Measurements from ENCODE around the gene LIN52.

Gene LIN52

GRCh38 chr14:74218462-74218861 lies 133.7 kb downstream of the LIN52 start:
- Mint-ChIP-seq H3K4me3 (no peak overlapping the region), H3K4me1 (no peaks in the 10 kb centered on the region), H3K27me3 (ENCODE audit: low read depth) (peaks cover 60% of the 10 kb centered on the region), H3K36me3 (ENCODE audit: low read depth) (no peaks in the 10 kb centered on the region), H3K9me3 (no peaks in the 10 kb centered on the region), H3K27ac (no peak overlapping the region)
- TF ChIP-seq, protein P1, sequence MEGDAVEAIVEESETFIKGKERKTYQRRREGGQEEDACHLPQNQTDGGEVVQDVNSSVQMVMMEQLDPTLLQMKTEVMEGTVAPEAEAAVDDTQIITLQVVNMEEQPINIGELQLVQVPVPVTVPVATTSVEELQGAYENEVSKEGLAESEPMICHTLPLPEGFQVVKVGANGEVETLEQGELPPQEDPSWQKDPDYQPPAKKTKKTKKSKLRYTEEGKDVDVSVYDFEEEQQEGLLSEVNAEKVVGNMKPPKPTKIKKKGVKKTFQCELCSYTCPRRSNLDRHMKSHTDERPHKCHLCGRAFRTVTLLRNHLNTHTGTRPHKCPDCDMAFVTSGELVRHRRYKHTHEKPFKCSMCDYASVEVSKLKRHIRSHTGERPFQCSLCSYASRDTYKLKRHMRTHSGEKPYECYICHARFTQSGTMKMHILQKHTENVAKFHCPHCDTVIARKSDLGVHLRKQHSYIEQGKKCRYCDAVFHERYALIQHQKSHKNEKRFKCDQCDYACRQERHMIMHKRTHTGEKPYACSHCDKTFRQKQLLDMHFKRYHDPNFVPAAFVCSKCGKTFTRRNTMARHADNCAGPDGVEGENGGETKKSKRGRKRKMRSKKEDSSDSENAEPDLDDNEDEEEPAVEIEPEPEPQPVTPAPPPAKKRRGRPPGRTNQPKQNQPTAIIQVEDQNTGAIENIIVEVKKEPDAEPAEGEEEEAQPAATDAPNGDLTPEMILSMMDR (IDR thresholded peaks at IDR 0.05; ENCODE audit: unreplicated experiment in 3 of 3) = no peak

- H3K4me3 Mint-ChIP-seq = no peak overlapping the region
- no peak overlapping the region for H3K27ac Mint-ChIP-seq
- H3K36me3 Mint-ChIP-seq (ENCODE audit: low read depth) = no peaks in the 10 kb centered on the region
- TF ChIP-seq, protein P1 (IDR thresholded peaks at IDR 0.05; ENCODE audit: unreplicated experiment in 3 of 3) = no peak
- no peaks in the 10 kb centered on the region for H3K4me1 Mint-ChIP-seq
- H3K27me3 Mint-ChIP-seq (ENCODE audit: low read depth) = peaks cover 61% of the 10 kb centered on the region
- H3K9me3 Mint-ChIP-seq = no peaks in the 10 kb centered on the region
These were observed 134.8 kb downstream of the LIN52 start for GRCh38 chr14:74219277-74220205.

DNA sequence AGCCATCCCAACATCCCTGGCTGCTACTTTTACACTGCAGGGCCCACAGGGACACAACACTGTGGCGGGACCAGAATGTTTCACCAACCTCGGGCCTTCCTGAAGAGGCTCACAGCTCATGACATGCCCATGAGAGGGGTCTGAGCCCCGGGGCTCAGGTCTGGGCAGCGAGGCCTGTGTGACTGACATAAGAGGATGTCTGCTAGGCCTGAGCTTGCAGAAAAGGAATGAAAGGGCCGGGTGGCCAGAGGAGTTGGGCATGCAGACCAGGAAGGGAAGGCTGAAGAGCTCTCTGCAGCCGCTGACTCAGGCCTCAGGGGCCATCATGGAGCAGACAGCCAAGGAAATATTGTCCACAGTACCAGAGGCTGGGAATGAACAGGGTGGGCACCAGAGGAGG lies 136.2 kb downstream of the LIN52 start:
- Mint-ChIP-seq H3K4me1 (no peaks in the 10 kb centered on the region), H3K36me3 (ENCODE audit: low read depth) (no peaks in the 10 kb centered on the region), H3K9me3 (no peaks in the 10 kb centered on the region), H3K4me3 (no peak overlapping the region), H3K27ac (no peak overlapping the region), H3K27me3 (ENCODE audit: low read depth) (peaks cover 58% of the 10 kb centered on the region)
- TF ChIP-seq, protein P1 (IDR thresholded peaks at IDR 0.05; ENCODE audit: unreplicated experiment in 3 of 3) = no peak

- TF ChIP-seq, protein P1 (IDR thresholded peaks at IDR 0.05; ENCODE audit: unreplicated experiment in 3 of 3) = no peak
- Mint-ChIP-seq H3K27me3 (ENCODE audit: low read depth) (peaks cover 57% of the 10 kb centered on the region), H3K4me1 (no peaks in the 10 kb centered on the region), H3K9me3 (no peaks in the 10 kb centered on the region), H3K36me3 (ENCODE audit: low read depth) (no peaks in the 10 kb centered on the region), H3K4me3 (no peak overlapping the region), H3K27ac (no peak overlapping the region)
These were observed 137.0 kb downstream of the LIN52 start for GRCh38 chr14:74221741-74222140.

GRCh38 chr14:74223016-74223415 lies 138.3 kb downstream of the LIN52 start:
- Mint-ChIP-seq H3K27ac (no peak overlapping the region), H3K27me3 (ENCODE audit: low read depth) (peaks cover 54% of the 10 kb centered on the region), H3K36me3 (ENCODE audit: low read depth) (no peaks in the 10 kb centered on the region), H3K4me3 (no peak overlapping the region), H3K4me1 (no peaks in the 10 kb centered on the region), H3K9me3 (no peaks in the 10 kb centered on the region)
- TF ChIP-seq, protein P1 (IDR thresholded peaks at IDR 0.05; ENCODE audit: unreplicated experiment in 3 of 3) = no peak

GRCh38 chr14:74231784-74232183 lies 147.0 kb downstream of the LIN52 start:
- H3K4me3 Mint-ChIP-seq = no peak overlapping the region
- peaks cover 14% of the 10 kb centered on the region for H3K9me3 Mint-ChIP-seq
- no peaks in the 10 kb centered on the region for H3K4me1 Mint-ChIP-seq
- no peak overlapping the region for H3K27ac Mint-ChIP-seq
- TF ChIP-seq, protein P1 (IDR thresholded peaks at IDR 0.05; ENCODE audit: unreplicated experiment in 3 of 3) = no peak
- H3K36me3 Mint-ChIP-seq (ENCODE audit: low read depth) = no peaks in the 10 kb centered on the region
- H3K27me3 Mint-ChIP-seq (ENCODE audit: low read depth) = peaks cover 96% of the 10 kb centered on the region

Data from nephron (organoid).